DOHH2 (cell line): Measurements from ENCODE around the gene LBX2.

Experiments
- H3F3A ChIP-seq: fragments of 200-600 bp; sonication (generic), shearing (Covaris generic); 2 replicates; pipeline ENCODE4 v1.6.0; 2016; ENCODE audit warnings: antibody characterized with exemption, mild to moderate bottlenecking; ENCODE audit not compliant: control insufficient read depth, insufficient read depth
- H3K27ac ChIP-seq: fragments of 200-600 bp; sonication (generic); 2 replicates; pipeline ENCODE4 v1.5.1; 2014; ENCODE audit warnings: low read depth, mild to moderate bottlenecking, low read length, moderate library complexity
- H3K27me3 ChIP-seq: fragments of 200-600 bp; sonication (generic); 2 replicates; pipeline ENCODE4 v1.6.1; 2014; ENCODE audit warnings: mild to moderate bottlenecking, low read length, mixed read lengths; ENCODE audit not compliant: control insufficient read depth
- H3K36me3 ChIP-seq: fragments of 200-600 bp; sonication (generic); 2 replicates; pipeline ENCODE4 v1.6.1; 2014; ENCODE audit warnings: mild to moderate bottlenecking, low read length, moderate library complexity, mixed read lengths; ENCODE audit not compliant: control insufficient read depth
- H3K4me1 ChIP-seq: fragments of 200-600 bp; sonication (generic); 2 replicates; pipeline ENCODE4 v1.6.1; 2014; ENCODE audit warnings: mild to moderate bottlenecking, low read length, mixed read lengths; ENCODE audit not compliant: control insufficient read depth
- H3K4me2 ChIP-seq: fragments of 200-600 bp; sonication (generic); 2 replicates; pipeline ENCODE4 v1.6.0; 2014; ENCODE audit warnings: mild to moderate bottlenecking, low read length, moderate library complexity
- H3K4me3 ChIP-seq: fragments of 200-600 bp; sonication (generic); 2 replicates; pipeline ENCODE4 v1.5.1; 2014; ENCODE audit warnings: mild to moderate bottlenecking, low read length, mixed read lengths
- H3K79me2 ChIP-seq: fragments of 200-600 bp; sonication (generic); 2 replicates; pipeline ENCODE4 v1.6.1; 2014; ENCODE audit warnings: mild to moderate bottlenecking, low read length, mixed read lengths; ENCODE audit not compliant: control insufficient read depth
- H3K9me2 ChIP-seq: fragments of 200-600 bp; sonication (generic); replicated peaks from 2 replicates; pipeline ENCODE4 v1.6.1; 2014; ENCODE audit warnings: mild to moderate bottlenecking, low read length, mixed read lengths; ENCODE audit not compliant: control insufficient read depth
- H3K9me3 ChIP-seq: fragments of 200-600 bp; sonication (generic); 2 replicates; pipeline ENCODE4 v1.6.1; 2014; ENCODE audit warnings: antibody characterized with exemption, low read length, mixed read lengths; ENCODE audit not compliant: control insufficient read depth, insufficient read depth
- H4K20me1 ChIP-seq: fragments of 200-600 bp; sonication (generic); 2 replicates; pipeline ENCODE4 v1.6.0; 2014; ENCODE audit warnings: low read depth, mild to moderate bottlenecking, antibody characterized with exemption, low read length, moderate library complexity; ENCODE audit not compliant: control insufficient read depth, insufficient read depth
- CTCF ChIP-seq: fragments of 200-600 bp; sonication (generic); IDR thresholded peaks from one replicate; pipeline ENCODE4 v1.5.1; 2014; ENCODE audit warnings: antibody characterized with exemption, mild to moderate bottlenecking, low read depth, low read length; ENCODE audit not compliant: poor library complexity, severe bottlenecking
- EZH2phosphoT487 ChIP-seq: fragments of 200-600 bp; sonication (generic); IDR thresholded peaks from 2 replicates; pipeline ENCODE4 v1.6.1; 2017; ENCODE audit warnings: borderline replicate concordance, mild to moderate bottlenecking, antibody characterized with exemption, low read length, moderate library complexity, mixed read lengths

The LBX2 gene

GRCh38 chr2:74457129-74457548 lies 42.3 kb downstream of the LBX2 start:
- H3K4me1 ChIP-seq = peaks cover 36% of the 10 kb centered on the region
- no peaks in the 10 kb centered on the region for H3K9me3 ChIP-seq
- peaks cover 25% of the 10 kb centered on the region for H3K36me3 ChIP-seq
- TF ChIP-seq EZH2phosphoT487 (no peak), CTCF (no peak)
- peak overlapping the region; percentile 81 for H3K4me3 ChIP-seq
- no peaks in the 10 kb centered on the region for H4K20me1 ChIP-seq
- H3K27ac ChIP-seq = peak overlapping the region; percentile 90
- peaks cover 18% of the 10 kb centered on the region for H3F3A ChIP-seq
- H3K79me2 ChIP-seq = peaks cover 27% of the 10 kb centered on the region
- H3K9me2 ChIP-seq = no peaks in the 10 kb centered on the region
- H3K27me3 ChIP-seq = no peaks in the 10 kb centered on the region
- peak overlapping the region; percentile 95 for H3K4me2 ChIP-seq

- Histone ChIP-seq H3F3A (peaks cover 14% of the 10 kb centered on the region), H3K36me3 (peaks cover 9% of the 10 kb centered on the region), H3K4me3 (peak within 1 kb of the TSS; percentile 81), H3K4me1 (peaks cover 37% of the 10 kb centered on the region), H4K20me1 (no peaks in the 10 kb centered on the region), H3K79me2 (peaks cover 27% of the 10 kb centered on the region), H3K9me3 (no peaks in the 10 kb centered on the region), H3K9me2 (no peaks in the 10 kb centered on the region), H3K4me2 (peak within 1 kb of the TSS; percentile 95), H3K27me3 (no peaks in the 10 kb centered on the region), H3K27ac (no peak within 1 kb of the TSS)
- no peak for TF ChIP-seq EZH2phosphoT487
- TF ChIP-seq CTCF = peak; percentile 13
These were observed 44.5 kb downstream of the LBX2 start, which contains the start of gene INO80B for GRCh38 chr2:74454654-74455511. Gene INO80B, plus strand, starts transcription at chr2:74455087. Its CDS starts 30 bp downstream, at chr2:74455117.

GRCh38 chr2:74450570-74451190 lies 48.7 kb downstream of the LBX2 start:
- Histone ChIP-seq H3K9me3 (no peaks in the 10 kb centered on the region), H3K4me2 (no peak overlapping the region), H3K27ac (no peak overlapping the region), H3K9me2 (no peaks in the 10 kb centered on the region), H3K27me3 (peaks cover 5% of the 10 kb centered on the region; the same call in 1 of the 2 replicates), H3F3A (peaks cover 5% of the 10 kb centered on the region), H3K4me1 (peaks cover 20% of the 10 kb centered on the region), H3K79me2 (peaks cover 8% of the 10 kb centered on the region), H3K36me3 (no peaks in the 10 kb centered on the region), H3K4me3 (no peak overlapping the region), H4K20me1 (no peaks in the 10 kb centered on the region)
- no peak for TF ChIP-seq EZH2phosphoT487
- TF ChIP-seq CTCF = no peak
